Measurements from ENCODE around the gene MYH11.

MYH11 gene

DNA sequence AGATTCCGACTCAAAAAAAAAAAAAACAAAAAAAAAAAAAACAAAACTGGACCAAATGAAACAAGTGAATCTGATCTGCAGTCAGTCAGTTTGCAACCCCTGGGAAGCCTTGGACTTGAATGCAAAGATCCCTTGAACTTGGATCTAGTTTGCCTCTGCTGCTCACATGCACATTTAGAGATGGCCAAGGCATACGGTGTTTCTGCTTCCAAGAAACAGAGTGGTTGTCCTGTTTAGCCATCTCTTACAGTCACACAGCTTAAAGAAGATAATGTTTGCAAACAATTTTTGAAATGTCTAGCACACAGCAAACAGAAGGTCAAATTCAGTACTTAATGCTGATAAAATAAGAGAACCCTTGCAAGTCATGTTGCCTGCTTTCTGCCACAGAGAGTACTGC lies 202.2 kb downstream of the MYH11 start:
- no peak for FAIRE-seq

- no peak for FAIRE-seq
These were observed 203.6 kb downstream of the MYH11 start for GRCh38 chr16:15653227-15653626.
